HEK293 (cell line): ENCODE results near the gene R3HDM2.

Experiments used
- ZBTB20 ChIP-seq: fragments of 450-650 bp; formaldehyde crosslinking; IDR thresholded peaks from 2 replicates; pipeline ENCODE4 v1.5.1; 2016; ENCODE audit warnings: missing biosample characterization, missing genetic modification characterization
- ZBTB48 ChIP-seq: fragments of 450-650 bp; formaldehyde crosslinking; IDR thresholded peaks from 2 replicates; pipeline ENCODE4 v1.5.1; 2016; ENCODE audit warnings: missing biosample characterization, missing genetic modification characterization
- ZBTB7A ChIP-seq: fragments of 450-650 bp; formaldehyde crosslinking; IDR thresholded peaks from 2 replicates; pipeline ENCODE4 v1.5.1; 2016; ENCODE audit warnings: low read depth, missing biosample characterization, missing genetic modification characterization
- ZFHX2 ChIP-seq: fragments of 450-650 bp; formaldehyde crosslinking; conservative IDR thresholded peaks from 2 replicates; pipeline ENCODE4 v1.5.1; 2016; ENCODE audit warnings: missing biosample characterization, missing genetic modification characterization
- ZNF132 ChIP-seq: fragments of 450-650 bp; formaldehyde crosslinking; IDR thresholded peaks from 2 replicates; pipeline ENCODE4 v1.5.1; 2017; ENCODE audit warnings: missing biosample characterization, missing genetic modification characterization, borderline replicate concordance
- ZNF140 ChIP-seq: fragments of 450-650 bp; formaldehyde crosslinking; IDR thresholded peaks from 2 replicates; pipeline ENCODE4 v1.5.1; 2016; ENCODE audit warnings: missing biosample characterization, missing genetic modification characterization
- ZNF23 ChIP-seq: fragments of 450-650 bp; formaldehyde crosslinking; IDR thresholded peaks from 2 replicates; pipeline ENCODE4 v1.5.1; 2016; ENCODE audit warnings: missing biosample characterization, missing genetic modification characterization, borderline replicate concordance
- ZNF248 ChIP-seq: fragments of 450-650 bp; formaldehyde crosslinking; IDR thresholded peaks from 2 replicates; pipeline ENCODE4 v1.5.1; 2017; ENCODE audit warnings: missing biosample characterization, missing genetic modification characterization
- ZNF324 ChIP-seq: fragments of 450-650 bp; formaldehyde crosslinking; IDR thresholded peaks from 2 replicates; pipeline ENCODE4 v1.5.1; 2016; ENCODE audit warnings: missing biosample characterization, missing genetic modification characterization
- ZNF404 ChIP-seq: fragments of 450-650 bp; formaldehyde crosslinking; IDR thresholded peaks from 2 replicates; pipeline ENCODE4 v1.5.1; 2017; ENCODE audit warnings: missing biosample characterization, missing genetic modification characterization
- ZNF501 ChIP-seq: fragments of 450-650 bp; formaldehyde crosslinking; IDR thresholded peaks from 2 replicates; pipeline ENCODE4 v1.5.1; 2016; ENCODE audit warnings: missing biosample characterization, missing genetic modification characterization
- ZNF529 ChIP-seq: fragments of 450-650 bp; formaldehyde crosslinking; IDR thresholded peaks from 2 replicates; pipeline ENCODE4 v1.5.1; 2017; ENCODE audit warnings: missing genetic modification characterization, missing biosample characterization; ENCODE audit not compliant: insufficient replicate concordance
- ZNF596 ChIP-seq: fragments of 450-650 bp; IDR thresholded peaks from 2 replicates; pipeline ENCODE4 v1.5.0; 2018; ENCODE audit warnings: missing biosample characterization, mild to moderate bottlenecking, missing genetic modification characterization, moderate library complexity
- ZNF654 ChIP-seq: fragments of 450-650 bp; formaldehyde crosslinking; IDR thresholded peaks from 2 replicates; pipeline ENCODE4 v1.5.1; 2016; ENCODE audit warnings: low read depth, missing biosample characterization, missing genetic modification characterization
- ZNF660 ChIP-seq: fragments of 450-650 bp; IDR thresholded peaks from 2 replicates; pipeline ENCODE4 v1.5.1; 2018; ENCODE audit warnings: missing biosample characterization, mild to moderate bottlenecking, missing genetic modification characterization
- ZNF670 ChIP-seq: fragments of 450-650 bp; formaldehyde crosslinking; IDR thresholded peaks from 2 replicates; pipeline ENCODE4 v1.5.1; 2016; ENCODE audit warnings: missing biosample characterization, missing genetic modification characterization, low read depth
- ZXDB ChIP-seq: fragments of 450-650 bp; formaldehyde crosslinking; IDR thresholded peaks from 2 replicates; pipeline ENCODE4 v1.5.1; 2016; ENCODE audit warnings: missing biosample characterization, missing genetic modification characterization
- TF ChIP-seq, protein P1 (sequence below): fragments of 450-650 bp; formaldehyde crosslinking; IDR thresholded peaks from 2 replicates; pipeline ENCODE4 v1.5.1; 2017; ENCODE audit warnings: missing biosample characterization, mild to moderate bottlenecking, missing genetic modification characterization, moderate library complexity
- TF ChIP-seq, protein P2 (sequence below): fragments of 450-650 bp; formaldehyde crosslinking; IDR thresholded peaks from 2 replicates; pipeline ENCODE4 v1.5.1; 2016; ENCODE audit warnings: missing biosample characterization, missing genetic modification characterization, low read depth
- TF ChIP-seq, protein P3 (sequence below): fragments of 450-650 bp; formaldehyde crosslinking; IDR thresholded peaks from 2 replicates; pipeline ENCODE4 v1.5.1; 2017; ENCODE audit warnings: missing biosample characterization, missing genetic modification characterization
- TF ChIP-seq, protein P4 (sequence below): fragments of 450-650 bp; formaldehyde crosslinking; IDR thresholded peaks from 2 replicates; pipeline ENCODE4 v1.5.1; 2016; ENCODE audit warnings: missing biosample characterization, missing genetic modification characterization
- TF ChIP-seq, protein P5 (sequence below): fragments of 450-650 bp; formaldehyde crosslinking; IDR thresholded peaks from 2 replicates; pipeline ENCODE4 v1.5.1; 2016; ENCODE audit warnings: missing biosample characterization, missing genetic modification characterization, borderline replicate concordance
- TF ChIP-seq, protein P6 (sequence below): fragments of 450-650 bp; formaldehyde crosslinking; IDR thresholded peaks from 2 replicates; pipeline ENCODE4 v1.5.1; 2016; ENCODE audit warnings: missing biosample characterization, missing genetic modification characterization

The R3HDM2 gene

DNA sequence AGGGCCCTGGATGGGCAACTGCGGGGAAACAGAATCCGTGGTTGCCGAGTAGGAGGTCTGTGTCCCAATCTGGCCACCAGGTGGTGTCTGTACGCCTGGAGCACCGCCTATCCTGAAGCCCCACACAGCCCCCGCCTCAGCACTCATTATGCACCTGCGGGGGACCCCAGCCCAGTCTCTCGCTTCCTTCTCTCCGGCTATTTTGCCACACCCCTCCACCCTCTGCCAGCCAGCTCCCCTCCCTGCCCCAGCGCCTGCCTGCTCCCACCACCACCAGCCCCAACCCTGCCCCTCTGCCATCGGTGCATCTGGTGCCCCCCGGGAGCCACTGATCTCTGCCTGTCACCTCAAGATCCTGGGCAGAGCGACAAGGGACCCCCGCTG lies 216.5 kb downstream of the R3HDM2 start (continued):
- TF ChIP-seq, protein P1, sequence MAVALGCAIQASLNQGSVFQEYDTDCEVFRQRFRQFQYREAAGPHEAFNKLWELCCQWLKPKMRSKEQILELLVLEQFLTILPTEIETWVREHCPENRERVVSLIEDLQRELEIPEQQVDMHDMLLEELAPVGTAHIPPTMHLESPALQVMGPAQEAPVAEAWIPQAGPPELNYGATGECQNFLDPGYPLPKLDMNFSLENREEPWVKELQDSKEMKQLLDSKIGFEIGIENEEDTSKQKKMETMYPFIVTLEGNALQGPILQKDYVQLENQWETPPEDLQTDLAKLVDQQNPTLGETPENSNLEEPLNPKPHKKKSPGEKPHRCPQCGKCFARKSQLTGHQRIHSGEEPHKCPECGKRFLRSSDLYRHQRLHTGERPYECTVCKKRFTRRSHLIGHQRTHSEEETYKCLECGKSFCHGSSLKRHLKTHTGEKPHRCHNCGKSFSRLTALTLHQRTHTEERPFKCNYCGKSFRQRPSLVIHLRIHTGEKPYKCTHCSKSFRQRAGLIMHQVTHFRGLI: no peak
- TF ChIP-seq ZNF529 (tag by site-specific recombination) (no peak), ZNF501 (tag by site-specific recombination) (no peak), ZNF654 (tag by site-specific recombination) (peak; percentile 59), ZNF660 (no peak), ZNF132 (tag by site-specific recombination) (no peak), ZNF670 (tag by site-specific recombination) (no peak), ZBTB20 (peak; percentile 83), ZBTB7A (tag by site-specific recombination) (no peak), ZNF248 (tag by site-specific recombination) (no peak), ZNF404 (tag by site-specific recombination) (no peak), ZFHX2 (tag by site-specific recombination) (peak; percentile 65), ZXDB (tag by site-specific recombination) (no peak), ZNF324 (no peak), ZNF596 (no peak), ZNF23 (tag by site-specific recombination) (no peak), ZNF140 (tag by site-specific recombination) (no peak), ZBTB48 (tag by site-specific recombination) (peak; percentile 10; the same call in 1 of the 2 replicates)
- TF ChIP-seq, protein P2, sequence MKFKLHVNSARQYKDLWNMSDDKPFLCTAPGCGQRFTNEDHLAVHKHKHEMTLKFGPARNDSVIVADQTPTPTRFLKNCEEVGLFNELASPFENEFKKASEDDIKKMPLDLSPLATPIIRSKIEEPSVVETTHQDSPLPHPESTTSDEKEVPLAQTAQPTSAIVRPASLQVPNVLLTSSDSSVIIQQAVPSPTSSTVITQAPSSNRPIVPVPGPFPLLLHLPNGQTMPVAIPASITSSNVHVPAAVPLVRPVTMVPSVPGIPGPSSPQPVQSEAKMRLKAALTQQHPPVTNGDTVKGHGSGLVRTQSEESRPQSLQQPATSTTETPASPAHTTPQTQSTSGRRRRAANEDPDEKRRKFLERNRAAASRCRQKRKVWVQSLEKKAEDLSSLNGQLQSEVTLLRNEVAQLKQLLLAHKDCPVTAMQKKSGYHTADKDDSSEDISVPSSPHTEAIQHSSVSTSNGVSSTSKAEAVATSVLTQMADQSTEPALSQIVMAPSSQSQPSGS (tag by site-specific recombination): no peak
- TF ChIP-seq, protein P3, sequence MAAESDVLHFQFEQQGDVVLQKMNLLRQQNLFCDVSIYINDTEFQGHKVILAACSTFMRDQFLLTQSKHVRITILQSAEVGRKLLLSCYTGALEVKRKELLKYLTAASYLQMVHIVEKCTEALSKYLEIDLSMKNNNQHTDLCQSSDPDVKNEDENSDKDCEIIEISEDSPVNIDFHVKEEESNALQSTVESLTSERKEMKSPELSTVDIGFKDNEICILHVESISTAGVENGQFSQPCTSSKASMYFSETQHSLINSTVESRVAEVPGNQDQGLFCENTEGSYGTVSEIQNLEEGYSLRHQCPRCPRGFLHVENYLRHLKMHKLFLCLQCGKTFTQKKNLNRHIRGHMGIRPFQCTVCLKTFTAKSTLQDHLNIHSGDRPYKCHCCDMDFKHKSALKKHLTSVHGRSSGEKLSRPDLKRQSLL (tag by site-specific recombination): no peak
- TF ChIP-seq, protein P4, sequence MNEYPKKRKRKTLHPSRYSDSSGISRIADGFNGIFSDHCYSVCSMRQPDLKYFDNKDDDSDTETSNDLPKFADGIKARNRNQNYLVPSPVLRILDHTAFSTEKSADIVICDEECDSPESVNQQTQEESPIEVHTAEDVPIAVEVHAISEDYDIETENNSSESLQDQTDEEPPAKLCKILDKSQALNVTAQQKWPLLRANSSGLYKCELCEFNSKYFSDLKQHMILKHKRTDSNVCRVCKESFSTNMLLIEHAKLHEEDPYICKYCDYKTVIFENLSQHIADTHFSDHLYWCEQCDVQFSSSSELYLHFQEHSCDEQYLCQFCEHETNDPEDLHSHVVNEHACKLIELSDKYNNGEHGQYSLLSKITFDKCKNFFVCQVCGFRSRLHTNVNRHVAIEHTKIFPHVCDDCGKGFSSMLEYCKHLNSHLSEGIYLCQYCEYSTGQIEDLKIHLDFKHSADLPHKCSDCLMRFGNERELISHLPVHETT: no peak
- TF ChIP-seq, protein P5, sequence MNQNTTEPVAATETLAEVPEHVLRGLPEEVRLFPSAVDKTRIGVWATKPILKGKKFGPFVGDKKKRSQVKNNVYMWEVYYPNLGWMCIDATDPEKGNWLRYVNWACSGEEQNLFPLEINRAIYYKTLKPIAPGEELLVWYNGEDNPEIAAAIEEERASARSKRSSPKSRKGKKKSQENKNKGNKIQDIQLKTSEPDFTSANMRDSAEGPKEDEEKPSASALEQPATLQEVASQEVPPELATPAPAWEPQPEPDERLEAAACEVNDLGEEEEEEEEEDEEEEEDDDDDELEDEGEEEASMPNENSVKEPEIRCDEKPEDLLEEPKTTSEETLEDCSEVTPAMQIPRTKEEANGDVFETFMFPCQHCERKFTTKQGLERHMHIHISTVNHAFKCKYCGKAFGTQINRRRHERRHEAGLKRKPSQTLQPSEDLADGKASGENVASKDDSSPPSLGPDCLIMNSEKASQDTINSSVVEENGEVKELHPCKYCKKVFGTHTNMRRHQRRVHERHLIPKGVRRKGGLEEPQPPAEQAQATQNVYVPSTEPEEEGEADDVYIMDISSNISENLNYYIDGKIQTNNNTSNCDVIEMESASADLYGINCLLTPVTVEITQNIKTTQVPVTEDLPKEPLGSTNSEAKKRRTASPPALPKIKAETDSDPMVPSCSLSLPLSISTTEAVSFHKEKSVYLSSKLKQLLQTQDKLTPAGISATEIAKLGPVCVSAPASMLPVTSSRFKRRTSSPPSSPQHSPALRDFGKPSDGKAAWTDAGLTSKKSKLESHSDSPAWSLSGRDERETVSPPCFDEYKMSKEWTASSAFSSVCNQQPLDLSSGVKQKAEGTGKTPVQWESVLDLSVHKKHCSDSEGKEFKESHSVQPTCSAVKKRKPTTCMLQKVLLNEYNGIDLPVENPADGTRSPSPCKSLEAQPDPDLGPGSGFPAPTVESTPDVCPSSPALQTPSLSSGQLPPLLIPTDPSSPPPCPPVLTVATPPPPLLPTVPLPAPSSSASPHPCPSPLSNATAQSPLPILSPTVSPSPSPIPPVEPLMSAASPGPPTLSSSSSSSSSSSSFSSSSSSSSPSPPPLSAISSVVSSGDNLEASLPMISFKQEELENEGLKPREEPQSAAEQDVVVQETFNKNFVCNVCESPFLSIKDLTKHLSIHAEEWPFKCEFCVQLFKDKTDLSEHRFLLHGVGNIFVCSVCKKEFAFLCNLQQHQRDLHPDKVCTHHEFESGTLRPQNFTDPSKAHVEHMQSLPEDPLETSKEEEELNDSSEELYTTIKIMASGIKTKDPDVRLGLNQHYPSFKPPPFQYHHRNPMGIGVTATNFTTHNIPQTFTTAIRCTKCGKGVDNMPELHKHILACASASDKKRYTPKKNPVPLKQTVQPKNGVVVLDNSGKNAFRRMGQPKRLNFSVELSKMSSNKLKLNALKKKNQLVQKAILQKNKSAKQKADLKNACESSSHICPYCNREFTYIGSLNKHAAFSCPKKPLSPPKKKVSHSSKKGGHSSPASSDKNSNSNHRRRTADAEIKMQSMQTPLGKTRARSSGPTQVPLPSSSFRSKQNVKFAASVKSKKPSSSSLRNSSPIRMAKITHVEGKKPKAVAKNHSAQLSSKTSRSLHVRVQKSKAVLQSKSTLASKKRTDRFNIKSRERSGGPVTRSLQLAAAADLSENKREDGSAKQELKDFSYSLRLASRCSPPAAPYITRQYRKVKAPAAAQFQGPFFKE (tag by site-specific recombination): no peak
- TF ChIP-seq, protein P6, sequence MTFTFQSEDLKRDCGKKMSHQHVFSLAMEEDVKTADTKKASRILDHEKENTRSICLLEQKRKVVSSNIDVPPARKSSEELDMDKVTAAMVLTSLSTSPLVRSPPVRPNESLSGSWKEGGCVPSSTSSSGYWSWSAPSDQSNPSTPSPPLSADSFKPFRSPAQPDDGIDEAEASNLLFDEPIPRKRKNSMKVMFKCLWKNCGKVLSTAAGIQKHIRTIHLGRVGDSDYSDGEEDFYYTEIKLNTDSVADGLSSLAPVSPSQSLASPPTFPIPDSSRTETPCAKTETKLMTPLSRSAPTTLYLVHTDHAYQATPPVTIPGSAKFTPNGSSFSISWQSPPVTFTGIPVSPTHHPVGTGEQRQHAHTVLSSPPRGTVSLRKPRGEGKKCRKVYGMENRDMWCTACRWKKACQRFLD: no peak
